CD14-positive monocyte (primary cell): ENCODE measurements around the gene PRKAG3. TPM values are rescaled to one million over a fixed set of nuclear protein-coding genes. Genes with fewer than 3 reads are reported as not detected.
A peak's percentile ranks its signal among the peaks of the same experiment; 100 is the strongest.

Experiments used
- DNase-seq, 3 donors: peaks; one replicate each; pipeline ENCODE4 v3.0.0-alpha.2; 2011 to 2022
- H2AFZ ChIP-seq: 2 replicates; pipeline ENCODE4 v1.6.0; 2012; ENCODE audit warnings: mild to moderate bottlenecking, low read depth, low read length, inconsistent platforms; ENCODE audit not compliant: insufficient read depth, poor library complexity, severe bottlenecking
- H3K27ac ChIP-seq, 2 donors: 1 replicate in 1 of 2; 2 replicates in 1 of 2; pipeline ENCODE4 v1.5.1; 2012 to 2013; ENCODE audit warnings: low read length in 2 of 2, control low read depth in 1 of 2, inconsistent platforms in 1 of 2, low read depth in 1 of 2, mild to moderate bottlenecking in 1 of 2
- H3K27me3 ChIP-seq, 2 donors: one replicate each; pipeline versions ENCODE4 v1.6.0 to v1.6.1; 2011 to 2013; ENCODE audit warnings: low read length in 2 of 2; ENCODE audit not compliant: control insufficient read depth in 2 of 2, insufficient read depth in 2 of 2
- H3K36me3 ChIP-seq, 2 donors: replicated peaks in 1 of 2; 1 replicate in 1 of 2; 2 replicates in 1 of 2; pipeline versions ENCODE4 v1.5.1 to v1.6.1; 2012 to 2013; ENCODE audit warnings: low read length in 2 of 2, control low read depth in 1 of 2, inconsistent platforms in 1 of 2, mild to moderate bottlenecking in 1 of 2; ENCODE audit not compliant: insufficient read depth in 2 of 2, control insufficient read depth in 1 of 2
- H3K4me1 ChIP-seq, 2 donors: 1 replicate in 1 of 2; 2 replicates in 1 of 2; pipeline versions ENCODE4 v1.5.1 to v1.6.1; 2012 to 2013; ENCODE audit warnings: low read length in 2 of 2, control low read depth in 1 of 2, inconsistent platforms in 1 of 2, mild to moderate bottlenecking in 1 of 2, moderate library complexity in 1 of 2; ENCODE audit not compliant: insufficient read depth in 2 of 2, control insufficient read depth in 1 of 2
- H3K4me2 ChIP-seq: replicated peaks from 2 replicates; pipeline ENCODE3; 2012; ENCODE audit warnings: low read length, moderate library complexity, mild to moderate bottlenecking; ENCODE audit not compliant: poor library complexity, severe bottlenecking; ENCODE audit errors: extremely low read depth
- H3K4me3 ChIP-seq, 3 experiments: fragments of 200-600 bp in 1 of 3; sonication (generic) in 1 of 3; replicated peaks in 1 of 3; 1 replicate in 2 of 3; 2 replicates in 1 of 3; pipeline ENCODE4 v1.5.1; 2011 to 2013; ENCODE audit warnings: low read length in 3 of 3, mild to moderate bottlenecking in 3 of 3, control low read depth in 2 of 3, low read depth in 2 of 3, inconsistent platforms in 1 of 3, moderate library complexity in 1 of 3
- H3K79me2 ChIP-seq: 2 replicates; pipeline ENCODE4 v1.6.0; 2012; ENCODE audit warnings: mild to moderate bottlenecking, control low read depth, inconsistent platforms, low read length, moderate library complexity; ENCODE audit not compliant: insufficient read depth
- H3K9ac ChIP-seq: 2 replicates; pipeline ENCODE4 v1.6.0; 2017; ENCODE audit warnings: low read length, mild to moderate bottlenecking; ENCODE audit not compliant: insufficient read depth, poor library complexity, severe bottlenecking
- H3K9me3 ChIP-seq, 2 donors: replicated peaks in 1 of 2; 1 replicate in 1 of 2; 2 replicates in 1 of 2; pipeline versions ENCODE4 v1.5.1 to v1.6.1; 2012 to 2013; ENCODE audit warnings: low read length in 2 of 2, control low read depth in 1 of 2; ENCODE audit not compliant: control insufficient read depth in 1 of 2, insufficient read depth in 1 of 2
- H4K20me1 ChIP-seq: 2 replicates; pipeline ENCODE4 v1.6.0; 2012; ENCODE audit warnings: mild to moderate bottlenecking, low read length, control low read depth, moderate library complexity; ENCODE audit not compliant: insufficient read depth
- H3K27ac Mint-ChIP-seq, 7 donors: one replicate each; pipeline ENCODE4 v1.8.0; 2020; ENCODE audit warnings: mild to moderate bottlenecking in 7 of 7, mixed read lengths in 7 of 7, moderate library complexity in 6 of 7, inconsistent platforms in 2 of 7
- H3K27me3 Mint-ChIP-seq, 3 donors: one replicate each; pipeline ENCODE4 v1.8.0; 2021 to 2022; ENCODE audit warnings: low read depth in 3 of 3, mild to moderate bottlenecking in 3 of 3, mixed read lengths in 3 of 3, moderate library complexity in 3 of 3, inconsistent platforms in 1 of 3
- H3K36me3 Mint-ChIP-seq, 2 donors: one replicate each; pipeline ENCODE4 v1.8.0; 2020; ENCODE audit warnings: mixed read lengths in 2 of 2, inconsistent platforms in 1 of 2, mild to moderate bottlenecking in 1 of 2
- H3K4me1 Mint-ChIP-seq: one replicate; pipeline ENCODE4 v1.8.0; 2020; ENCODE audit warnings: mild to moderate bottlenecking, mixed read lengths
- H3K4me3 Mint-ChIP-seq, 2 donors: one replicate each; pipeline ENCODE4 v1.8.0; 2020; ENCODE audit warnings: mild to moderate bottlenecking in 2 of 2, mixed read lengths in 2 of 2, moderate library complexity in 1 of 2
- H3K9me3 Mint-ChIP-seq, 7 donors: one replicate each; pipeline ENCODE4 v1.8.0; 2020 to 2022; ENCODE audit warnings: mixed read lengths in 7 of 7, mild to moderate bottlenecking in 6 of 7, moderate library complexity in 6 of 7, inconsistent platforms in 2 of 7
- WGBS: methylation state at CpG from one replicate; pipeline ENCODE4 v1.1.5; 2013; ENCODE audit warnings: missing lambda C conversion rate; ENCODE audit not compliant: insufficient coverage; 5-methylcytosine and 5-hydroxymethylcytosine counted together
- intact Hi-C, 2 donors: fragments of 100-400 bp; cut with micrococcal nuclease; formaldehyde crosslinking; loops; one replicate each; pipeline versions ENCODE4 v1.15.0 to v1.15.1; 2023
- polyA plus RNA-seq, 3 donors: library from polyadenylated mRNA; depleted of rRNA in 1 of 3; unstranded in 2 of 3; stranded (reverse) in 1 of 3; fragments of 300-500 nt in 2 of 3; fragments of >200 nt in 1 of 3; fragmentation: Illumina TruSeq in 2 of 3; gene quantifications; 1 replicate in 2 of 3; 2 replicates in 1 of 3; pipeline ENCODE4 v1.2.3, GENCODE V29; 2012 to 2021
- TF ChIP-seq, protein P1 (sequence below): fragments of 200-600 bp; IDR thresholded peaks from one replicate; pipeline ENCODE4 v1.8.0; 2022; ENCODE audit warnings: antibody characterized with exemption, mild to moderate bottlenecking

Gene PRKAG3
- polyA plus RNA-seq, 3 donors = not detected

- Histone ChIP-seq H3K36me3 (peaks cover 0 to 6% of the 10 kb centered on the region in 2 donors), H3K9me3 (peaks cover 11 to 12% of the 10 kb centered on the region in 2 donors), H2AFZ (peak within 1 kb of the TSS; percentile 83), H3K4me1 (peaks cover 21 to 49% of the 10 kb centered on the region in 2 donors), H4K20me1 (peaks cover 18% of the 10 kb centered on the region), H3K9ac (peak within 1 kb of the TSS; percentile 83), H3K27me3 (peaks cover 10 to 60% of the 10 kb centered on the region in 2 donors), H3K4me2 (peak within 1 kb of the TSS; percentile 93), H3K27ac (peak within 1 kb of the TSS; percentile 41 to 83), H3K79me2 (peaks cover 5% of the 10 kb centered on the region), H3K4me3 (peak within 1 kb of the TSS; percentile 62 to 93 (median 72))
- peak; percentile 31 to 39 (median 38) for DNase-seq
- peaks cover 42 to 57% (median 48%) of the 10 kb centered on the region in 3 donors for H3K27me3 Mint-ChIP-seq
- peaks cover 13 to 29% (median 20%) of the 10 kb centered on the region in 7 donors for H3K9me3 Mint-ChIP-seq
- TF ChIP-seq, protein P1, sequence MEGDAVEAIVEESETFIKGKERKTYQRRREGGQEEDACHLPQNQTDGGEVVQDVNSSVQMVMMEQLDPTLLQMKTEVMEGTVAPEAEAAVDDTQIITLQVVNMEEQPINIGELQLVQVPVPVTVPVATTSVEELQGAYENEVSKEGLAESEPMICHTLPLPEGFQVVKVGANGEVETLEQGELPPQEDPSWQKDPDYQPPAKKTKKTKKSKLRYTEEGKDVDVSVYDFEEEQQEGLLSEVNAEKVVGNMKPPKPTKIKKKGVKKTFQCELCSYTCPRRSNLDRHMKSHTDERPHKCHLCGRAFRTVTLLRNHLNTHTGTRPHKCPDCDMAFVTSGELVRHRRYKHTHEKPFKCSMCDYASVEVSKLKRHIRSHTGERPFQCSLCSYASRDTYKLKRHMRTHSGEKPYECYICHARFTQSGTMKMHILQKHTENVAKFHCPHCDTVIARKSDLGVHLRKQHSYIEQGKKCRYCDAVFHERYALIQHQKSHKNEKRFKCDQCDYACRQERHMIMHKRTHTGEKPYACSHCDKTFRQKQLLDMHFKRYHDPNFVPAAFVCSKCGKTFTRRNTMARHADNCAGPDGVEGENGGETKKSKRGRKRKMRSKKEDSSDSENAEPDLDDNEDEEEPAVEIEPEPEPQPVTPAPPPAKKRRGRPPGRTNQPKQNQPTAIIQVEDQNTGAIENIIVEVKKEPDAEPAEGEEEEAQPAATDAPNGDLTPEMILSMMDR = no peak
- H3K27ac Mint-ChIP-seq = peak within 1 kb of the TSS; percentile 45 to 94 (median 75)
- H3K4me3 Mint-ChIP-seq = peak within 1 kb of the TSS; percentile 97 to 100
- intact Hi-C loops = loop anchor here in 1 of 2 donors (5.0 kb wide), 1 partner anchor 35 kb away; no protein-coding TSS in a partner anchor
- peaks cover 52% of the 10 kb centered on the region for H3K4me1 Mint-ChIP-seq
- 2% methylated on average over 76 of the region's 76 CpGs for WGBS
- H3K36me3 Mint-ChIP-seq = peaks cover 38 to 39% of the 10 kb centered on the region in 2 donors
Observed at GRCh38 chr2:218781691-218782527, 49.7 kb downstream of the PRKAG3 start, which contains the start of gene CYP27A1. Gene CYP27A1 (plus strand): TSS chr2:218782147. CDS start chr2:218782183, 36 bp downstream.

- H3K4me3 ChIP-seq = peak overlapping the region; percentile 62 to 93 (median 72)
- WGBS = 14% methylated on average over 1 of the region's 15 CpGs
- H3K4me1 Mint-ChIP-seq = peaks cover 57% of the 10 kb centered on the region
- peak overlapping the region; percentile 83 for H2AFZ ChIP-seq
- peak overlapping the region; percentile 41 to 83 for H3K27ac ChIP-seq
- H4K20me1 ChIP-seq = peaks cover 9% of the 10 kb centered on the region
- peaks cover 29 to 57% of the 10 kb centered on the region in 2 donors for H3K4me1 ChIP-seq
- TF ChIP-seq, protein P1 = no peak
- peaks cover 3% of the 10 kb centered on the region for H3K79me2 ChIP-seq
- peak overlapping the region; percentile 93 for H3K4me2 ChIP-seq
- peaks cover 34 to 39% of the 10 kb centered on the region in 2 donors for H3K36me3 Mint-ChIP-seq
- peaks cover 20 to 35% (median 28%) of the 10 kb centered on the region in 7 donors for H3K9me3 Mint-ChIP-seq
- H3K27me3 Mint-ChIP-seq = peaks cover 39 to 56% (median 46%) of the 10 kb centered on the region in 3 donors
- peak overlapping the region; percentile 87 to 97 for H3K4me3 Mint-ChIP-seq
- peak overlapping the region; percentile 83 for H3K9ac ChIP-seq
- H3K27me3 ChIP-seq = peaks cover 10 to 58% of the 10 kb centered on the region in 2 donors
- peak overlapping the region; percentile 45 to 89 (median 75) for H3K27ac Mint-ChIP-seq
- peaks cover 0 to 6% of the 10 kb centered on the region in 2 donors for H3K36me3 ChIP-seq
- intact Hi-C loops = loop anchor here in 1 of 2 donors (5.0 kb wide), 1 partner anchor 34 kb away; no protein-coding TSS in a partner anchor
- DNase-seq = no peak
- peaks cover 14 to 18% of the 10 kb centered on the region in 2 donors for H3K9me3 ChIP-seq
Observed at GRCh38 chr2:218780851-218781690, 50.5 kb downstream of the PRKAG3 start.
